NCI-H1092 treated with DMSO at 0.1 percent for 48 hours (cell line): ENCODE measurements around the gene RNF133.
"Not testable (repeated sequence)": the region's sequence is repeated elsewhere in the genome, so short reads cannot be mapped to it uniquely, and the experiment has no call there.

Source experiments
- DNase-seq: peaks from one replicate; lab custom pipeline; 2025; lab: John Stamatoyannopoulos, UW

RNF133 gene

GRCh38 chr7:122689346-122690109 is 9.4 kb downstream of the RNF133 start:
- DNase-seq: no peak

DNA sequence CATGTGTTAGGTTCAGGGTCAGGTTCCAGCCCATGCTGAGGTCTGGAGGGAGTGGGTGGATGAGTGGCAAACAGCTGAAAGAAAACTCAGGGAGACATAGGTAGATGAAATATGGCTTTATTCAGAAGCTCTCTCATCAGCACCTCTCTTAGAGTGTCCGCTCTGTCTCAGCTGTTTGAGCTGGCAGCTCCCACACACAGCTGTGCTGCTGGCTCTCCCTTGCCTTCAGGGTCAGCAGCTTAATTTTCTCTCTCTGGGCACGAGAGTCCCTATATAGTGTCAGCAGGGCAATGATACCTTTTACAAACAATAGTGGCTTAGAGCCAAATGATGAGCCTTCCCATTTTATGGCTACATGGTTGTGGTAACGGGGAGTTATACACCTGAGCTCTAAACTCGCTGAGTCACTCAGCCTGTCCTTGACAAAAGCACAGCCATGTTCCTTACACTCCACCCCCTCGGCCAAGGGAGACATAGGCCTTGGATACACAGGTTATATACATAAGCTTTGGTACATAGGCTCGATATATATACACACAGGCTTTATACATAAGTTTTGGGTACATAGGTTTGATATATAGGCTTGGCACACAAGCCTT is 10.4 kb downstream of the RNF133 start:
- no peak for DNase-seq

DNA sequence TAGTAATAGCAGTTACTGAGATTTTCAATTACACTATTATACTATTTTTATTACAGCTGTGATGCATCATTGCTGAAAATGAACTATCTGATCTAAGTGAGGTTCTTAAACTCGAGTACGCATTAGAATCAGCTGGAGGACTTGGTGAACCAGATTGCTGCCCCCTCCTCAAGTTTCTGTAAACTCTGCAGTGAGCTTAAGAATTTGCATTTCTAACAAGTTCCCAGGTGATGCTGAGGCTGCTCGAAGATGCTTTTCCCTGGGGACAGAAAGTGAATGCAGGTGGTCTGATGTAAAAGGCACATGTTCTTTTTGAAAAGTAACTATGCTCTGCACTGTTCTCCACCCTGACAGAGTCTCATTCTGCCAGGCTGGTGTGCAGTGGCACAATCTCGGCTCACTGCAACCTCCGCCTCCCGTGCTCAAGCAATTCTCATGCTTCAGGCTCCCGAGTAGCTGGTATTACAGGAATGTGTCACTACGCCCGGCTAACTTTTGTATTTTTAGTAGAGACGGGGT is 12.5 kb downstream of the RNF133 start:
- no peak for DNase-seq

GRCh38 chr7:122684504-122684903 is 14.4 kb downstream of the RNF133 start:
- DNase-seq: no peak

DNA sequence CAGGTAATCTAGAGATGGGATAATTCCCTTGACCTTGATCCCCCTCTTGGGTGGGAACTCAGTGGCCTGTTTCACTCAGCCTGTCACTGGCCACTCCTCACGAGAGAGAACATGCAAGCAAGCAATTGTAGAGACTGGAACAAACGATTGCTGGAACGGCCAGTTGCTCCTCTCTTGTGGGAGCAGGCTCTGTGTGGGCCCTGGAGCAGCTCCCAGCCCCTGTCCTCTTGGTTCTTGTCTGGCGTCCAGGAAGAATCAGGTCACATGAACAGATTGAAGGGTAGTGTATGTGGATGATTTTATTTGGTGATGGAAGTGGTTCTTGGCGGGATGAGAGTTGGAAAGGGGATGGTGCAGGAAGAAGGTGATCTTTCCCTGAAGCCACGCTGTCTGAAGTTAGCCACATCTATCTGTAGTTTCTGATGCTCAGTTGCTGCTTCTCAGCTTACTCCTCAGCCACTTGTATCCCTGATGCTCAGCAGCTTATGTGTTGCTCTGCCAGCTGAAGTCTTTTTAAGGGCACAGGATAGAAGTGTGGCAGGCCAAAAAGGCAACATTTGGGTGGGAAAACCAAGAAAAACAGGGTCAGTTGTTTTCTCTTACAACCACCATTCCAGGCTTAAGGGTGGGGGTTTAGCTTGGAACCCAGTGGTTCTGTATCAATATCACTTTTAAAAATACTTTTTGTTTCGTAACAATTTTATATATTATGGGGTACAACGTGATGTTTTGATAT is 15.9 kb downstream of the RNF133 start:
- DNase-seq: no peak

DNA sequence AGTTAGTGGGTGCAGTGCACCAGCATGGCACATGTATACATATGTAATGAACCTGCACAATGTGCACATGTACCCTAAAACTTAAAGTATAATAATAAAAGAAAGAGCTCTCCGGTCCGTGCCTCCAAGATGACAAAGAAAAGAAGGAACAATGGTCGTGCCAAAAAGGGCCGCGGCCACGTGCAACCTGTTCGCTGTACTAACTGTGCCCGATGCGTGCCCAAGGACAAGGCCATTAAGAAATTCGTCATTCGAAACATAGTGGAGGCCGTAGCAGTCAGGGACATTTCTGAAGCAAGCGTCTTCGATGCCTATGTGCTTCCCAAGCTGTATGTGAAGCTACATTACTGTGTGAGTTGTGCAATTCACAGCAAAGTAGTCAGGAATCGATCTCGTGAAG is 17.7 kb downstream of the RNF133 start:
- DNase-seq: not testable (repeated sequence)

DNA sequence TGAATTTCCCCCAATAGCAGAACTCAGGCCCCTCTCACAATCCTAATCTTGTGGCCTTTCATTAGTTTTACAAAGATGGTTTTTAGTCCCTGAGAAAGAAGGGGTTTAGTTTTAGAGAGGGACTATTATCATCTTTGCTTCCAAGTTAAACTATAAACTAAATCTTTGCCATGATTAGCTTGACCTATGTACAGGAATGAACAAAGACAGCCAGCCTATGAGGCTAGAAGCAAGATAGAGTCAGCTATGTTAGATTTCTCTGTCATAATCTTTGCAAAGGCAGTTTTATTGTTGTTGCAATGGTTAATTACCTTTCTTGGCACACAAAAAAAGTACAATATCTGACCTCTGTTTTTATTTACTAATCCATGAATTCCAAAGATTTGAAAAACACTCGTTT is 19.1 kb downstream of the RNF133 start:
- no peak for DNase-seq

GRCh38 chr7:122679269-122679709 is 19.6 kb downstream of the RNF133 start:
- not testable (repeated sequence) for DNase-seq

GRCh38 chr7:122677149-122677548 is 21.8 kb downstream of the RNF133 start:
- no peak for DNase-seq

- DNase-seq: peak; percentile 88
These were observed 22.5 kb downstream of the RNF133 start for GRCh38 chr7:122676466-122676865.

DNA sequence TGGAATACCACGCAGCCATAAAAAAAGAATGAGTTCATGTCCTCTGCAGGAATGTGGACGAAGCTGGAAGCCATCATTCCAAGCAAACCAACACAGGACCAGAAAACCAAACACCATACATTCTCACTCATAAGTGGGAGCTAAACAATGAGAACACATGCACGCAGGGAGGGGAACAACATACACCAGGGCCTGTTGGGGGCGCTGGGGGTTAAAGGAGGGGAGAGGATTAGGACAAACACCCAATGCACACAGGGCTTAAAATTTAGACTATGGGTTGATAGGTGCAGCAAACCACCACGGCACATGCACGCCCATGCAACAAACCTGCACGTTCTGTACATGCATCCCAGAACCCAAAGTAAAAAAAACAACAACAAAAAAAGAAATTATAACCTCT is 23.3 kb downstream of the RNF133 start:
- no peak for DNase-seq

- DNase-seq: no peak
These were observed 23.9 kb downstream of the RNF133 start for GRCh38 chr7:122675011-122675410.

- peak; percentile 79 for DNase-seq
These were observed 24.4 kb downstream of the RNF133 start for GRCh38 chr7:122674502-122674901.

DNA sequence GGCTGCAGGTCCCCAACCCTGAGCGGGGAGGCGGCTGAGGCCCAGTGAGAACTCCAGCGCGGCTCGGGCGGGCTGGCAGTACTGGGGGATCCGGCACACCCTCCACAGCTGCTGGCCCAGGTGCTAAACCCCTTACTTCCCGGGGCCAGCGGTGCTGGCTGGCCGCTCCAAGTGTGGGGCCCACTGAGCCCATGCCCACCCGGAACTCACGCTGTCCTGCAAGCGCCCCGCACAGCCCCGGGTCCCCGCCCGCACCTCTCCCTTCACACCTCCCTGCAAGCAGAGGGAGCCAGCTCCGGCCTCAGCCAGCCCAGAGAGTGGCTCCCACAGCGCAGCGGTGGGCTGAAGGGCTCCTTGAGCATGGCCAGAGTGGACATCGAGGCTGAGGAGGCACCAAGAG is 25.0 kb downstream of the RNF133 start:
- no peak for DNase-seq

DNA sequence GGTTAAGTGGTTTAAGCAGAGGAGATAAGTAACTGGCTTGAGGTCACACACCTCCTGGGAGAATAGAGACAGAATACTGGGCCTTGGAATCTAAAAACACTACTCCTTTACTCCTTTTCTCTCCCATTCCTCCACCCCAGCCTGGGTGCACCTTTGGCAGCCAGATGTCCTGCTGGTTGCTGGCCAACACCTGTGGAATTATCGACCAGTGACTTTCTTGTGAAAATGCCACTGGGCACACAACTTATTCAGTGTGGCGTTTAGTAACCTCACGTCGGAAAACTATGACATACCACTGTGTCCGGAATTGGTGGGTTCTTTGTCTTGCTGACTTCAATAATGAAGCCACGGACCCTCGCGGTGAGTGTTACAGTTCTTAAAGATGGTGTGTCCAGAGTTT is 26.4 kb downstream of the RNF133 start:
- no peak for DNase-seq

- DNase-seq: no peak
These were observed 35.2 kb downstream of the RNF133 start for GRCh38 chr7:122663733-122664132.

- DNase-seq: no peak
These were observed 40.1 kb downstream of the RNF133 start for GRCh38 chr7:122658856-122659255.

DNA sequence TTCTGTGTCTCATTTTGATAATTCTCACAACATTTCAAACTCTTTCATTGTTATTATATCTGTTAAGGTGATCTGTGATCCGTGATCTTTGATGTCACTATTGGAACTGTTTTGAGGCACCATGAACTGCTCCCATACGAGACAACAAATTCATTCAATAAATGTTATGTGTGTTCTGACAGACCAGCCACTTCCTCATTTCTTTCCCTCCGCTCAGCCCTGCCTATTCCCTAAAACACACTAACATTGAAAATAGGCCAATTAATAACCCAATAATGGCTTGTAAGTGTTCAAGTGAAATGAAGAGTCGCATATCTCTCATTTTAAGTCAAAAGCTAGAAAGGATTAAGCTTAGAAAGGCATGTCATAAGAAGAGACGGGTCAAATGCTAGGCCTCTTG is 45.2 kb downstream of the RNF133 start:
- no peak for DNase-seq

DNA sequence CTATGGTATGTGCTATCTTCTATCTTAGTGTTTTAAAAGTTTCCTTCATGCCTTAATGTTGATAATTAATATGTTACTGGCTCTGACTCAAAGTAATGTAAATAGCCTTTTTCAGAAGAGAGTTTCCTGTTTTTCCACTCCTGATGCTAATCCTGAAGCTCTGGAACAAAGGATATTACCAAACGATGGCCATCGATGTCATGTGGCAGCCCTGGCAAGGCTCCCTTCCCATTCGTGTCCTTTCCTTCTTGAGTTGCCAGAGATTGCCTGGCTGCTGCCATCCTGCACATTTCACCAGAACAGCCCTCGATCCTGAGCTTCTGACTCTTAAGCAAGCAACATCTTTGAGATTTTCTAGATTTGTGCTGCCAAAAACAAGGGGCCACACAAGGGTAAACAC is 46.0 kb downstream of the RNF133 start:
- no peak for DNase-seq

DNA sequence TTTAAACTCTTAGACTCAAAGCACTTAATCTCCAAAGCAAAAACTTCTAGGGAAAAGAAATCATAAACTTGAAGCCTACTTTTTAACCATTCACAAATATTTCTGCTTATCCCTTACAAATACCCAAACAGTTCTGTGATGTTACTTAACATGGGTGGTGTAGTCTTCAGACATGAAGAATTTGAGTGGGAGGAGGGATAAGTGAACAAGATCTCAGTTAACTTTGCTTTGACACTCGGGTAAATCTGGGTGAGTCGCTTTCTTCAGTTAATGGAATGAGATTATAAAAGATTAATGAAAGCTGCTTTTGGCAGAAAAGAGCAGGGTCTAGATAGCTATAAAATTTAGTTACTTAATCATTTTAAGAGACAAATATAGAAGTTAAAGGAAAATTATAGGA is 47.5 kb downstream of the RNF133 start:
- no peak for DNase-seq
